ENCODE data around the gene MAPK8IP3. TPM values are rescaled to one million over a fixed set of nuclear protein-coding genes. Genes with fewer than 3 reads are reported as not detected.

Gene MAPK8IP3
- total and polyA plus RNA-seq, 9 of the 15 experiments (the other 6 are each of a cell fraction or from before 2014, with no cell fraction given): 0.17 to 58.7 (median 16.7) TPM

- TF ChIP-seq GTF3C2 (IDR thresholded peaks at IDR 0.05; ENCODE audit: borderline replicate concordance, extremely low read depth, insufficient read length) (no peak), PBX2 (CRISPR knock-in tag; IDR thresholded peaks at IDR 0.05; ENCODE audit: low read depth) (no peak), PBX2 (tag; conservative IDR thresholded peaks at IDR 0.05; ENCODE audit: low read depth) (no peak), ILF3 (IDR thresholded peaks at IDR 0.05; ENCODE audit: borderline replicate concordance) (0 out of 2 replicates have a peak, but pooled peaks have one; percentile 21), SIN3B (IDR thresholded peaks at IDR 0.05; ENCODE audit: low read depth) (peak; percentile 86), TEAD2 (tag; IDR thresholded peaks at IDR 0.05) (no peak)
These were observed 75.9 kb downstream of the MAPK8IP3 start (continued) for GRCh38 chr16:1781758-1782407.
